Dermis microvascular lymphatic vessel endothelial cell (primary cell): ENCODE measurements around the gene PAXX. TPM values are rescaled to one million over a fixed set of nuclear protein-coding genes. Genes with fewer than 3 reads are reported as not detected.

ENCODE experiments used
- DNase-seq, 2 donors: peaks; one replicate each; pipeline versions ENCODE4 v3.0.0 to v3.0.0-alpha.2; 2010; ENCODE audit warnings: low read depth in 2 of 2
- total RNA-seq: library from RNA; depleted of rRNA; stranded (reverse); fragments of >200 nt; gene quantifications from 2 replicates; pipeline ENCODE4 v1.2.1, GENCODE V29; 2014

The PAXX gene
- total RNA-seq, 1 donor from 2014 or later, result 8.5 TPM

- no peak for DNase-seq
These were observed 25.7 kb downstream of the PAXX start for GRCh38 chr9:137017791-137018497.

- DNase-seq, result no peak
These were observed 26.7 kb downstream of the PAXX start for GRCh38 chr9:137018761-137019559.

- no peak for DNase-seq
These were observed 27.9 kb downstream of the PAXX start for GRCh38 chr9:137019891-137020683.

- DNase-seq, result no peak
These were observed 28.7 kb downstream of the PAXX start for GRCh38 chr9:137020771-137021567.

- no peak for DNase-seq
These were observed 29.4 kb downstream of the PAXX start for GRCh38 chr9:137021568-137021978.

GRCh38 chr9:137021979-137022661 is 29.9 kb downstream of the PAXX start:
- DNase-seq, result peak; percentile 68 to 89

GRCh38 chr9:137022662-137023008 is 30.4 kb downstream of the PAXX start:
- no peak for DNase-seq

- no peak for DNase-seq
These were observed 30.9 kb downstream of the PAXX start for GRCh38 chr9:137023157-137023556.

GRCh38 chr9:137023583-137023991 is 31.4 kb downstream of the PAXX start:
- no peak for DNase-seq

GRCh38 chr9:137025517-137025966 is 33.3 kb downstream of the PAXX start:
- no peak for DNase-seq

- no peak for DNase-seq
These were observed 34.2 kb downstream of the PAXX start for GRCh38 chr9:137026384-137026783.

GRCh38 chr9:137026828-137027227 is 34.6 kb downstream of the PAXX start:
- no peak for DNase-seq

GRCh38 chr9:137027369-137028262 is 35.4 kb downstream of the PAXX start, which contains the start of gene ABCA2:
Gene ABCA2, minus strand, starts transcription at chr9:137028237. Its CDS starts 97 bp downstream, at chr9:137028140.
- no peak for DNase-seq

GRCh38 chr9:137028263-137029057 is 36.2 kb downstream of the PAXX start:
- DNase-seq, result peak in 1 of 2 donors; percentile 60

GRCh38 chr9:137029058-137029936 is 37.1 kb downstream of the PAXX start:
- peak; percentile 23 to 56 for DNase-seq

GRCh38 chr9:137030006-137030405 is 37.8 kb downstream of the PAXX start:
- DNase-seq, result no peak
